Colonic mucosa (tissue), 4 donors: ENCODE data around the gene TMEM131. TPM values are rescaled to one million over a fixed set of nuclear protein-coding genes. Genes with fewer than 3 reads are reported as not detected.

Experiments used
- DNase-seq: peaks from one replicate; pipeline ENCODE4 v3.0.0-alpha.2; 2020
- H3K27ac ChIP-seq: fragments of 200-600 bp; one replicate; pipeline ENCODE4 v1.8.0; 2021
- H3K27me3 ChIP-seq: fragments of 200-600 bp; one replicate; pipeline ENCODE4 v1.8.0; 2021
- H3K36me3 ChIP-seq: fragments of 200-600 bp; one replicate; pipeline ENCODE4 v1.8.0; 2021
- H3K4me1 ChIP-seq: fragments of 200-600 bp; one replicate; pipeline ENCODE4 v1.8.0; 2021; ENCODE audit warnings: mild to moderate bottlenecking
- H3K4me3 ChIP-seq: fragments of 200-600 bp; one replicate; pipeline ENCODE4 v1.8.0; 2021
- H3K9ac ChIP-seq, 2 donors: one replicate each; pipeline ENCODE4 v1.7.0; 2013; ENCODE audit warnings: control low read depth in 2 of 2, low read depth in 2 of 2, low read length in 2 of 2
- H3K9me3 ChIP-seq: fragments of 200-600 bp; one replicate; pipeline ENCODE4 v1.8.0; 2021
- intact Hi-C: fragments of 100-400 bp; cut with DNase I; formaldehyde crosslinking; loops from one replicate; pipeline ENCODE4 v1.14.1; 2022
- total RNA-seq, 2 donors: library from RNA; stranded (reverse); fragmentation: NEBNext Ultra II Directional in 1 of 2; extraction: Animal tissue kit (Norgen Biotek cat#: 25700) in 1 of 2; gene quantifications; one replicate each; pipeline ENCODE4 v1.2.1, GENCODE V29; 2021
- TF ChIP-seq, protein P1 (sequence below): fragments of 200-600 bp; IDR thresholded peaks from one replicate; pipeline ENCODE4 v1.8.0; 2022; ENCODE audit warnings: antibody characterized with exemption, mild to moderate bottlenecking
- donor health status: healthy.
- donor health status: DM: no; HTN: no; CAD: no.
- donor health status: DM: no; HTN: no; CAD: no.

The TMEM131 gene
- total RNA-seq, 2 donors from 2014 or later, result 52.4 to 60.8 TPM

- Histone ChIP-seq H3K4me3 (no peak overlapping the region), H3K9ac (peak overlapping the region in 1 of 2 donors; percentile 34), H3K9me3 (no peaks in the 10 kb centered on the region), H3K4me1 (no peaks in the 10 kb centered on the region), H3K27ac (no peak overlapping the region), H3K36me3 (no peaks in the 10 kb centered on the region), H3K27me3 (no peaks in the 10 kb centered on the region)
- intact Hi-C loops, result no loop called here
- TF ChIP-seq, protein P1, sequence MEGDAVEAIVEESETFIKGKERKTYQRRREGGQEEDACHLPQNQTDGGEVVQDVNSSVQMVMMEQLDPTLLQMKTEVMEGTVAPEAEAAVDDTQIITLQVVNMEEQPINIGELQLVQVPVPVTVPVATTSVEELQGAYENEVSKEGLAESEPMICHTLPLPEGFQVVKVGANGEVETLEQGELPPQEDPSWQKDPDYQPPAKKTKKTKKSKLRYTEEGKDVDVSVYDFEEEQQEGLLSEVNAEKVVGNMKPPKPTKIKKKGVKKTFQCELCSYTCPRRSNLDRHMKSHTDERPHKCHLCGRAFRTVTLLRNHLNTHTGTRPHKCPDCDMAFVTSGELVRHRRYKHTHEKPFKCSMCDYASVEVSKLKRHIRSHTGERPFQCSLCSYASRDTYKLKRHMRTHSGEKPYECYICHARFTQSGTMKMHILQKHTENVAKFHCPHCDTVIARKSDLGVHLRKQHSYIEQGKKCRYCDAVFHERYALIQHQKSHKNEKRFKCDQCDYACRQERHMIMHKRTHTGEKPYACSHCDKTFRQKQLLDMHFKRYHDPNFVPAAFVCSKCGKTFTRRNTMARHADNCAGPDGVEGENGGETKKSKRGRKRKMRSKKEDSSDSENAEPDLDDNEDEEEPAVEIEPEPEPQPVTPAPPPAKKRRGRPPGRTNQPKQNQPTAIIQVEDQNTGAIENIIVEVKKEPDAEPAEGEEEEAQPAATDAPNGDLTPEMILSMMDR, result no peak
- peak; percentile 33 for DNase-seq
Measured at GRCh38 chr2:97718051-97718882, 277.5 kb downstream of the TMEM131 start.

GRCh38 chr2:97717613-97717995 lies 278.1 kb downstream of the TMEM131 start:
- H3K27me3 ChIP-seq, result no peaks in the 10 kb centered on the region
- no peak for DNase-seq
- H3K4me3 ChIP-seq, result no peak overlapping the region
- intact Hi-C loops, result no loop called here
- no peak overlapping the region for H3K27ac ChIP-seq
- H3K9me3 ChIP-seq, result no peaks in the 10 kb centered on the region
- TF ChIP-seq, protein P1, result no peak
- H3K9ac ChIP-seq, result peak overlapping the region in 1 of 2 donors; percentile 34
- no peaks in the 10 kb centered on the region for H3K4me1 ChIP-seq
- H3K36me3 ChIP-seq, result no peaks in the 10 kb centered on the region

DNA sequence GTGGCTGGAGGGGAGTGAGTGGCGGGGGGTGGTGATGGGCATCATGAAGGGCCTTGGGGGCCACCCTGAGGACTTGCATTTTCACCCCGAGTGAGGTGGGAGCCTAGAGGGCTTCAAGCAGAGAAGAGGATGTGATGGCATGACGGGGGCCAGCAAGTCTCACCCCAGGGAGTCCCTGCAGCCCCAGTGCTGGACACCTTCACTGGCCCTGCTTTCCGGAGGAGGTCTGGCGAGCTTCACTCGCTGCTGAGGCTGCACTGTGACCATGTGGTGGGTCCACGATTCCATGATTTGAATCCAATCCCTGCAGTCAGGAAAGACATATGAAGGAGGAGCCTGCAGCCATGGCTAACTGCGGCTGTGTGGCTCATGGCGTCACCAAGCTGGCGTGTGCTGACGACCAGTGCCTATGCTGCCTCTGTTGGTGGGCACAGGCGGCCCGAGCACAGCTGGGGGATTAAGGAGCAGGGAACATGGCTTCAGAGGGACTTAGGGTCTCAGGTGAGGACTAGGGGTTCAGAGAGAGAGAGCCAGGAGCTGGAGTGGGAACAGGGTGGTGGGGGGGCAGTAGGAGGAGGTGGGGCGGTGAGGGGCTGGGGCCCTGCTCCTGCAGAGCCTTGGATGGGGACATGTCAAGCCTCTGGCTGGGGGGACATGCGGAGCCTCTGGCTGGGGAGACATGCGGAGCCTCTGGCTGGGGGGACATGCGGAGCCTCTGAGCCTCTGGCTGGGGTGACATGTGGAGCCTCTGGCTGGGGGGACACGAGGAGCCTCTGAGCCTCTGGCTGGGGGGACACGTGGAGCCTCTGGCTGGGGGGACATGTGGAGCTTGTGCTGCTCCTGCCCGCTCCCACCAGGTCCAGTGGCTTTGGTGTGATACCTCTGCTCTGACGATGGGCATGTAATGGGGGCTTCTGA lies 278.8 kb downstream of the TMEM131 start:
- H3K27ac ChIP-seq, result no peak overlapping the region
- H3K9ac ChIP-seq, result peak overlapping the region in 1 of 2 donors; percentile 34
- no peaks in the 10 kb centered on the region for H3K4me1 ChIP-seq
- H3K27me3 ChIP-seq, result no peaks in the 10 kb centered on the region
- intact Hi-C loops, result no loop called here
- H3K36me3 ChIP-seq, result no peaks in the 10 kb centered on the region
- DNase-seq, result no peak
- no peak overlapping the region for H3K4me3 ChIP-seq
- TF ChIP-seq, protein P1, result no peak
- no peaks in the 10 kb centered on the region for H3K9me3 ChIP-seq

DNA sequence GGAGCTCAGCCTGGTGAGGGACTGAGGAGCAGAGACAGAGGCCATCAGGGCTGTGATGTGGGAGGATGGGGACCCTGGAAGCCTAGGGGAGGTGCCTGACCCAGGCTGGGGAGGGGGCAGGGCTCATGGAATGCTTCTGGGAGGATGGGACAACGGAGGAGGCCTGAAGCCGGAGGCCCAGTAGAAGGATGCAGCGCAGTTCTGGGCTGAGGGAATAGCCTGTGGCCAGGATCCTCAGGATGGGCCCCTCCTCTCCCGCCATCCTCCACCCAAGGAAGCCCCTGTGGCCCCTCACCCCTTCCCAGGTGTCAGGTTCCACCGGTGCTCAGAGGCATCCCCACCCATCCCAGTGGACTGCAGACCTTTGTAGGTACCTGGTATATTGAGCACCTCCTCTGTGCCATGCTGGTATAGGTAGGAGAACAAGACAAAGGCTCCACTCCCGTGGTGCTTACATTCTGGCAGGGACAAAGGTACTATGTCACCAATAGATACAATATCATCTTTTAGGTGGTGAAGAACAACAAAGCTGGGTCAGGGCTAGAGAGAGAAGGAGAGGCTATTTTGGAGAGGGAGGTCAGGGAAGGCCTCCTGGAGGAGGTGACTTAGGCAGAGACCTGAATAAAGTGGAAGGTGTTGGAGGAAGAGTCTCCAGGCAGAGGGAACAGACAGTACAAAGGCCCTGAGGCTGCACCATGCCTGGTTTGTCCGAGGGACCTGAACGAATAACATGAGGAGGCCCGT lies 279.6 kb downstream of the TMEM131 start:
- Histone ChIP-seq H3K4me1 (no peaks in the 10 kb centered on the region), H3K9me3 (no peaks in the 10 kb centered on the region), H3K4me3 (no peak overlapping the region), H3K27me3 (no peaks in the 10 kb centered on the region), H3K9ac (peak overlapping the region in 1 of 2 donors; percentile 24), H3K36me3 (no peaks in the 10 kb centered on the region), H3K27ac (no peak overlapping the region)
- intact Hi-C loops, result no loop called here
- no peak for DNase-seq
- TF ChIP-seq, protein P1, result no peak
